Heart left ventricle (tissue), 13 donors: ENCODE data around the gene STXBP6.

Experiments used
- CTCF ChIP-seq, 12 donors: fragments of 200-600 bp; sonication (generic) in 4 of 12; IDR thresholded peaks; one replicate each; pipeline versions ENCODE4 v1.5.0 to v1.8.0; 2018 to 2022; ENCODE audit warnings: antibody characterized with exemption in 12 of 12, mild to moderate bottlenecking in 5 of 12
- POLR2A ChIP-seq, 2 donors: fragments of 450-650 bp; IDR thresholded peaks; one replicate each; pipeline ENCODE4 v1.6.1; 2017; ENCODE audit warnings: antibody characterized with exemption in 2 of 2, mild to moderate bottlenecking in 2 of 2, moderate library complexity in 2 of 2
- donor health status: ischemic (EF 13 %, LVEDD 7.1; RV severe dilation, severe dysfunction).
- donor health status: DM: no; HTN: yes; CAD: no.
- donor health status: DM: no; HTN: no; CAD: no.
- donor health status: ischemic (EF 25% LVEDD 6.9; RV normal size, moderate dysfunction).
- donor health status: ischemic (EF 25% LVEDD 5.7; RV mildly dilated, moderate dysfunction).
- donor health status: ischemic (EF 35%, LVEDD 5.7; RV mildly dilated, moderate dysfunction).
- donor health status: nonischemic (EF 11% LVEDD 7.7; RV severe dilation, severe dysfunction).
- donor health status: DM: yes; HTN: yes; CAD: no.
- donor health status: PGD.
- donor health status: ischemic (EF 29% LVEDD 5.4; RV normal size, mild dysfunction).
- donor health status: nonischemic (EF 23%, LVEDD 6.1; RV moderate dilation, normal function).

GRCh38 chr14:24990773-24991172 is 59.2 kb downstream of the STXBP6 start:
- TF ChIP-seq CTCF (IDR thresholded peaks at IDR 0.05): no peak
- no peak for TF ChIP-seq POLR2A (IDR thresholded peaks at IDR 0.05)
